D341Med (cell line): ENCODE results near the gene HSCB.
"Not testable (repeated sequence)": the region's sequence is repeated elsewhere in the genome, so short reads cannot be mapped to it uniquely, and the experiment has no call there.

ENCODE experiments used
- DNase-seq: peaks from one replicate; pipeline ENCODE4 v3.0.0; 2012; ENCODE audit warnings: low spot score

The HSCB gene

GRCh38 chr22:28741785-28742561 is at the start of gene HSCB, which contains the start of gene CHEK2:
Gene HSCB (plus strand): TSS chr22:28742039. CDS start chr22:28742096, 57 bp downstream.
Gene CHEK2 (minus strand): TSS chr22:28741820. CDS start chr22:28734721, 7,099 bp downstream.
- DNase-seq, result peak; percentile 97

GRCh38 chr22:28693041-28693760 is 48.6 kb upstream of the HSCB start:
- DNase-seq, result not testable (repeated sequence)

- no peak for DNase-seq
These were observed 38.9 kb upstream of the HSCB start for GRCh38 chr22:28702891-28703290.

GRCh38 chr22:28703436-28703835 is 38.4 kb upstream of the HSCB start:
- DNase-seq, result no peak

DNA sequence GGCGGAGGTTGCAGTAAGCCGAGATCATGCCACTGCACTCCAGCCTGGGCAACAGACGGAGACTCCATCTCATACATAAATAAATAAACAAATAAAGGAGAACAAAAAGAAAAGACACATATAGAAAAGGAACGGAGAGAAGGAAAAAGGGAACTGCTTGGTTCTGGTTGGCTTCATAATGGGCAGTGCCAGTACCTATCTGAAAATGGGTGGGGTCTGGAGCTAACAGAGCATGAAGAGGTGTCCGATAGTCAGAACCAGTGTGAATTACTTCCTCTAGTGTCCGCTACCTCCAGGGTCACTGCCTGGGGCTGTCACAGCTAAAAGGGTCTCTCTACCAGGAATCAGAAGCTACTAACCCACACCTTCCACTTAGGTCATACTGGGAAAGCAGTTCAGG is 35.0 kb upstream of the HSCB start:
- no peak for DNase-seq

DNA sequence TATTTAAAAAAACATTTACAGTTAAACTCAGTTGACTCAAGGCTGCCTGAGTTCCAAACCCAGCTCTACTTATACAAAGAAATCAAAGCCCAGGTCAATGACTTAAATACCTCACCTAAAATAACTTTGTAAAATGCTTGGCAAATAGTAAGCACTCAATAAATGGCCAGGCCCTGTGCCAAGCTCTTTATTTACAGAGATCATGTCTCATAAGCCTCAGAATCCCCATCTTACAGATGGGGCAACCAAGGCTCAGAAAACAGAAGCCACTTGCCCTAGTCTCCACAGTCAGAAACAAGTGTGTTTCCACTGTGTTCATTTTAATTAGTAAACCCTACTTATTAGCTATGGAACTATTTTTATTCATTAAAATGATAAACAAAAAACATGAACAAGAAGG is 31.7 kb upstream of the HSCB start:
- DNase-seq, result no peak

DNA sequence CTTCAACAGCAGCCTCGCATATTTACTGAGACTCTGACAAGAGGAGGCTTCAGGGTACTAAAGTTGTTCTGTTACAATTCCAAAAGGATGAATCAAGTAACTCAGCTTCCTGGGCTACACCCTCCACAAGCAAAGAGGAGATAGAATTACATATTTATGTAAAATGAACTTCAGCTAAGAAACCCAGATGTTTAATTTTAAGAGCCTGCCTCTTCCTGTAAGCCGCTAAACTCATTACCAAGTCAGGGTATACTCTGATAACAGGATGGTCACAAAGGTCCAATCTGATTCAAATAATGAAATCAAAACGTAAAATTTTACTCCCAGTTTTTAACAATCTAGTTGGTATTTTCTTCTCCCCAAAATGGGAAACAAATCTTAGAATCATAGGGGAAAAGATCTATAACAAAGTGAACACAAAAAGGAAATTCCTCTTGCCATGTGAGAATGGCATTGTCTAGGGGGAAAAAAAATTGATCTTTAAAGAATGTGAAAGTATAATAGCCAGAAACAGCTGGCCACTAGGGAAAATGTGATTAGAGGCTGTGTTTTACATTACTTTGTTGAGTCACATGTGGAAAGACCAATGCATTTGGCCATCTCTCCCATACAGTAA is 31.2 kb upstream of the HSCB start:
- DNase-seq, result no peak

DNA sequence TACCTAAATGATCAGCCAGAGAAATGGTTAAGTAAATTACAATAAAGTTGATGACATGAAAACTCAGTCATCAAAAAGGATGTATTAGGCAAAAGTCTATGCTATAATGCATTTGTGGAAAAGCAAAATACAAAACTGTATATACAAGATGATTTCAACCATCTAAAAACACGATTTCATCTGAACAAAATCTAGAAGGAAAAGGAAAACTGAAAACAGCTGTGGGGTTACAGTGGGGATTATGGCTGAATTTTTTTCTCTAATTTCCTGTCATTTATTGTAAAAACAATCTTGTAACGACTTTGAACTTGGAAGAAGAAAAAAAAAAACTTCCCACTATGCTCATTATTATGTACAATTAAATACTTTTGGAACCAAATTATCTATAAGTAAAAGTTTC is 30.5 kb upstream of the HSCB start:
- DNase-seq, result no peak

- no peak for DNase-seq
These were observed 29.7 kb upstream of the HSCB start for GRCh38 chr22:28711820-28712777.

- no peak for DNase-seq
These were observed 27.7 kb upstream of the HSCB start for GRCh38 chr22:28714043-28714628.

DNA sequence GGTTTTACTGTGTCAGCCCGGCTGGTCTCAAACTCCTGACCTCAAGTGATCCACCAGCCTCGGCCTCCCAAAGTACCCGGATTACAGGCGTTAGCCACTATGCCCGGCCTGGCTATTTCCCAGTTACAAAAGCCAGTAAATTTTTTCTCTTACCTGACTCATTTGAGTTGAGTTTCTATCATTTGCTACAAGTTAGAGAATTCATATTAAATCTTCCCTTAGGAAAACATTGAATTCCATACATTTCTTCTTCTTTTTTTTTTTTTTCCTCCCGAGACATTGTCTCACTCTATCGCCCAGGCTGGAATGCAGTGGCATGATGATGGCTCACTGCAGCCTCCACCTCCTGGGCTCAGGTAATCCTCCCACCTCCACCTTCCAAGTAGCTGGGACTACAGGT is 26.2 kb upstream of the HSCB start:
- DNase-seq, result no peak

DNA sequence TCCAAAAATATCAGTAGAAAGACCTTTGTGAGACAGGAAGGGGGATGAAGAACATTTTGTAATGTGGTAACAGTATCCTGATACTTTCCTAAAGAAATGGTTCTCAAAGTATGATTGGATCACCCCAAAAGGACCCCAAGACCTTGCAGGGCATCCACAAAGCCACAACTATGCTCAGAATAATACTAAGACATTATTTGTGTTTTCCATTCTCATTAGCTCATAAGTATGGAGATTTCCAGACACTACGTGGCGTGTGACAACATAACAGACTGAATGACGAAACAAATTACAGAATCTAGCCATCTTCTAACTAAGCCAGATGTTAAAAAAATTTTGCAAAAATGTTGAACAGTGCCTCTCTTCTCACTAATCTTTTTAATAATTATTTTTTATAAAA is 25.2 kb upstream of the HSCB start:
- DNase-seq, result no peak

GRCh38 chr22:28718044-28718443 is 23.8 kb upstream of the HSCB start:
- DNase-seq, result no peak

DNA sequence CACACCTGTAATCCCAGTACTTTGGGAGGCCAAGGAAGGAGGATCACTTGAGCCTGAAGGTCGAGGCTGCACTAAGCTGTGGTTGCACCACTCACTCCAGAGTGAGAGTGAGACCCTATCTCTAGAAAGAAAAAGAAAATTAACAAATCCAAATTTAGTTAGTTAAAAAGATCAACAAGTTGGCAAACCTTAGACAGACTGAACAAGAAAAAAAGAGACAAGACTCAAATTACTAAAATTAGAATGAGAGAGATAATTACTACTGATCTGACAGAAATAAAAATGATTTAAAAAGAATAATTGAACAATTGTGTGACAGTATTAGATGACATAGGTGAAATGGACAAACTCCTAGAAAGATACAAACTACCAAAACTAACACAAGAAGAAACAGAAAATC is 13.8 kb upstream of the HSCB start:
- no peak for DNase-seq

DNA sequence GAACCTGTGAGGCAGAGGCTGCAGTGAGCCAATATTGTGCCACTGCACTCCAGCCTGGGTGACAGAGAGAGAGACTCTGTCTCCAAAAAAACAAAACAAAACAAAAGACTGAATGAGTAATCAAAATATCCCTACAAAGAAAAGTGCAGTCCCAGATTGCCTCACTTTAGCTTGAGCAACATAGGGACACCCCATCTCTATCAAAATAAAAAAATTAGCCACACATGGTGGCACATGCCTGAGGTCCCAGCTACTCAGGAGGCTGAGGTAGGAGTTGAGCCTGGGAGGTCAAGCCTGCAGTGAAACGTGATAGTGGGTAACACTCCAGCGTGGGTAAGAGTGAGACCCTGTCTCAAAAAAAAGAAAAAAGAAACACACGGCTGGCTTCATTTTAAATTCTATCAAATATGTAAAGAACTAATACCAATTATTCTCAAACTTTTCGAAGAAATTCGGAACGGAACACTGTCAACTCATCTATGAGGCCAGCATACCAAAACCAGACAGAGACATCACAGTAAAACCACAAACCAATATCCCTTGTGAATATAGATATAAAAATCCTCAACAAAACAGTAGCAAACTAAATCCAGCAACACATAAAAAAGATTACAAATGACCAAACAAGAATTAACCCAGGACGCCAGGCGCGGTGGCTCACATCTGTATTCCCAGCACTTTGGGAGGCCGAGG is 13.1 kb upstream of the HSCB start:
- DNase-seq, result no peak

DNA sequence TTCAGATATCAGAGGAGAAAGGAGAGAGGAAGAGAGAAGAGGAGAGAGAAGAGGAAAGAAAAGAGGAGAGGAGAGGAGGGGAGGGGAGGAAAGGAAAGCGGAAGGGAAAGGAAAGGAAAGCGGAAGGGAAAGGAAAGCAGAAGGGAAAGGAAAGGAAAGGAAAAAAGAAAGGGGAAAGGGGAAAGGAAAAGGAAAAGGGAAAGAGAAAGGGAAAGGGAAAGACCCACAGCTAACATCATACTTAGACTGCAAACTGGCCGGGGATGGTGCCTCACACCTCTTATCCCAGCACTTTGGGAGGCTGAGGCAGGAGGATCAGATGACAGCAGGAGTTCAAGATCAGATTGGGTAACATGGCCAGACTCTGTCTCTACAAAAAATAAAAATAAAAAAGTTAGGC is 11.7 kb upstream of the HSCB start:
- DNase-seq, result no peak

- no peak for DNase-seq
These were observed 7.4 kb upstream of the HSCB start for GRCh38 chr22:28734393-28734792.

DNA sequence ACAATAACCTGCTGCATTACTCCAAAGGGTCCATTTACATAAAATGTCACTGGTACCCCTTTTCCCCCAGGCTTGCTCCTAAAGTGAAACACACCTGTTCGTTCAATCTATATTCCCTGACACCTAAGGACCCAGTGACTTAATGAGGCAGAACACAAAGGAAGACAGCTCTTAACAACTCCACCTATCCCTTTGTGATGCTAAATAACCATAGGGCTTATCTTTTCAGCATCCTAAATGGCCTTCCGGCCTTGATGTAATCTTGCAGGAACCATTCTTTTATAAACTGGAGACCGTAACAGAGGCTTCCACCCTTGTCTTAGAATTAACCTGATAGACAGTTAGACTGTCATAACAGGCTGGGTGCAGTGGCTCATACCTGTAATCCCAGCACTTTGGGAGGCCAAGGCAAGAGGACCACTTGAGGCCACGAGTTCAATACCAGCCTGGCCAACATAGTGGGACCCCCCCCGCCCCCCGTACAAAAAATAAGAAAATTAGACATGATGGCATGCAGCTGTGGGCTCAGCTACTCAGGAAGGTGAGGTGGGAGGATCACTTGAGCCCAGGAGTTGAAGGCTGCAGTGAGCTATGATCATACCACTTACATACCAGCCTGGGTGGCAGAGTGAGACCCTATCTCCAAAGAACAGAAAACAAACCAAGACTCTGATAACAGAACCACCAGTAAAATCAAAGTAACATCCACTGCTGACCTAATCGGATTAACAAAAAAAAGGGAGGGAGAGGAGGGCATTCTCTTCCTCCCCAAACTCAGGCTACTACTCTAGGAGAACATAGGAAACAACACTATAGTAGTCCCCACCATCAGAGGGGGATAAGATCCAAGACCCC is 5.3 kb upstream of the HSCB start:
- DNase-seq, result no peak

- DNase-seq, result no peak
These were observed 4.1 kb upstream of the HSCB start for GRCh38 chr22:28737701-28738100.

DNA sequence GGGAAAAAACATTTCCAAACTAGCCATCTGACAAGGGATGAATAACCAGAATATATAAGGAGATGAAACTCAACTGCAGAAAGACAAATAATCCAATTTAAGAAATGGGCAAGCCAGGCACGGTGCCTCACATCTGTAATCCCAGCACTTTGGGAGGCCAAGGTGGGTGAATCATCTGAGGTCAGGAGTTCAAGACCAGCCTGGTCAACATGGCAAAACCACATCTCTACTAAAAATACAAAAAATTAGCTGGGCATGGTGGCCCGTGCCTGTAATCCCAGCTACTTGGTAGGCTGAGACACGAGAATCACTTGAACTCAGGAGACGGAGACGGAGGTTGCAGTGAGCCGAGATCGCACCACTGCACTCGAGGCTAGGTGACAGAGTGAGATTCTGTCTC is 3.0 kb upstream of the HSCB start:
- not testable (repeated sequence) for DNase-seq
